K562 (cell line): ENCODE results near the gene CLDN20. TPM values are rescaled to one million over a fixed set of nuclear protein-coding genes. Genes with fewer than 3 reads are reported as not detected.

Experiments
- ATAC-seq: fragments of 200-7000 bp; cut with Tn5 transposase; 3 replicates; pipeline ENCODE4 v1.9.1; 2020; ENCODE audit warnings: moderate library complexity
- BruUV-seq: library from RNA; stranded (reverse); fragments of 400-500 nt; replicated peaks from 2 replicates; lab custom pipeline; 2021; lab: Mats Ljungman, UMichigan
- CTCF ChIA-PET: fragments of 300-600 bp; formaldehyde crosslinking; extraction: SDS; loops from one replicate; lab custom pipeline; 2021; ENCODE audit warnings: low intra/inter-chr PET ratio; lab: Yijun Ruan, JAX
- POLR2A ChIA-PET: fragments of 300-600, 350-650 bp; sonication (Branson Sonifier 250); formaldehyde crosslinking; extraction: SDS; loops from one replicate; lab custom pipeline; 2021; ENCODE audit warnings: antibody characterized with exemption, inconsistent platforms; lab: Yijun Ruan, JAX
- DNase-seq, 4 experiments: peaks; one replicate each; pipeline versions ENCODE4 v3.0.0 to v3.0.0-alpha.2; 2011 to 2018; ENCODE audit warnings: low spot score in 3 of 4, mixed read lengths in 3 of 4; ENCODE audit errors: extremely low read depth in 1 of 4
- FAIRE-seq: peaks from 2 replicates; lab custom pipeline; 2011; peaks lifted over from hg19 to GRCh38; lab: Jason Lieb, UNC
- H2AFZ ChIP-seq: 2 replicates; pipeline ENCODE4 v1.6.0; 2011; ENCODE audit warnings: low read depth, low read length, control low read depth, inconsistent platforms
- H3K27ac ChIP-seq: fragments of 200-600 bp; 3 replicates; pipeline ENCODE4 v1.8.0; 2011; ENCODE audit warnings: low read depth, mild to moderate bottlenecking, control low read depth, inconsistent platforms, low read length, moderate library complexity, mixed read lengths; ENCODE audit errors: extremely low read depth
- H3K27me3 ChIP-seq, 2 experiments: fragments of 300-600 bp in 1 of 2; 2 replicates in 1 of 2; 3 replicates in 1 of 2; pipeline versions ENCODE4 v1.6.0 to v1.8.0; 2011; ENCODE audit warnings: inconsistent platforms in 2 of 2, low read length in 2 of 2, mild to moderate bottlenecking in 1 of 2, mixed read lengths in 1 of 2, moderate library complexity in 1 of 2; ENCODE audit not compliant: control insufficient read depth in 2 of 2, insufficient read depth in 2 of 2
- H3K36me3 ChIP-seq: fragments of 300-600 bp; 3 replicates; pipeline ENCODE4 v1.8.0; 2011; ENCODE audit warnings: mild to moderate bottlenecking, low read length, inconsistent platforms; ENCODE audit not compliant: control insufficient read depth, insufficient read depth
- H3K4me1 ChIP-seq, 2 experiments: fragments of 200-600 bp in 1 of 2; replicated peaks in 1 of 2; 2 replicates in 1 of 2; 3 replicates in 1 of 2; pipeline versions ENCODE4 v1.5.1 to v1.8.0; 2011; ENCODE audit warnings: inconsistent platforms in 2 of 2, low read length in 2 of 2, mild to moderate bottlenecking in 1 of 2, mixed read lengths in 1 of 2, moderate library complexity in 1 of 2; ENCODE audit not compliant: control insufficient read depth in 2 of 2, insufficient read depth in 2 of 2
- H3K4me2 ChIP-seq: 2 replicates; pipeline ENCODE4 v1.6.1; 2011; ENCODE audit warnings: low read length, control low read depth, inconsistent platforms, mixed read lengths; ENCODE audit not compliant: insufficient read depth
- H3K4me3 ChIP-seq: fragments of 200-600 bp; sonication (generic), shearing (Covaris generic); 2 replicates; pipeline ENCODE4 v1.5.1; 2016; ENCODE audit warnings: control low read depth, inconsistent platforms
- H3K79me2 ChIP-seq: fragments of 200-600 bp; 3 replicates; pipeline ENCODE4 v1.8.0; 2011; ENCODE audit warnings: low read length, inconsistent platforms; ENCODE audit not compliant: control insufficient read depth, insufficient read depth
- H3K9ac ChIP-seq, 2 experiments: 2 replicates each; pipeline versions ENCODE4 v1.6.0 to v1.6.1; 2011; ENCODE audit warnings: low read depth in 2 of 2, low read length in 2 of 2, control low read depth in 1 of 2, inconsistent platforms in 1 of 2, mild to moderate bottlenecking in 1 of 2, mixed read lengths in 1 of 2; ENCODE audit not compliant: insufficient read depth in 1 of 2
- H3K9me1 ChIP-seq: one replicate; pipeline ENCODE4 v1.6.0; 2011; ENCODE audit warnings: inconsistent platforms, mild to moderate bottlenecking, low read length, moderate library complexity; ENCODE audit not compliant: control insufficient read depth, insufficient read depth
- H3K9me3 ChIP-seq: replicated peaks from 2 replicates; pipeline ENCODE4 v1.5.1; 2011; ENCODE audit warnings: low read depth, low read length, inconsistent platforms; ENCODE audit not compliant: control insufficient read depth, insufficient read depth
- H4K20me1 ChIP-seq: replicated peaks from 2 replicates; pipeline ENCODE4 v1.6.1; 2011; ENCODE audit warnings: low read length, inconsistent platforms, mixed read lengths; ENCODE audit not compliant: control insufficient read depth, insufficient read depth
- ARID1B ChIP-seq: fragments of 450-650 bp; IDR thresholded peaks from 2 replicates; pipeline ENCODE4 v1.6.1; 2016; ENCODE audit warnings: antibody characterized with exemption, mild to moderate bottlenecking, inconsistent platforms
- CHD4 ChIP-seq: fragments of 200-600 bp; sonication (generic); IDR thresholded peaks from 3 replicates; pipeline ENCODE4 v1.6.1; 2012; ENCODE audit warnings: low read depth, mild to moderate bottlenecking, mixed read lengths, low read length, inconsistent platforms; ENCODE audit not compliant: insufficient read depth, insufficient replicate concordance, poor library complexity, severe bottlenecking
- JUN ChIP-seq, 2 experiments: sonication (generic) in 1 of 2; formaldehyde crosslinking in 1 of 2; IDR thresholded peaks; 2 replicates each; pipeline versions ENCODE4 v1.6.1 to v1.8.0; 2012 to 2022; ENCODE audit warnings: borderline replicate concordance in 2 of 2, mild to moderate bottlenecking in 2 of 2, improper control_type of control experiment in 1 of 2, low read depth in 1 of 2, low read length in 1 of 2, missing genetic modification reagents in 1 of 2
- MXI1 ChIP-seq: IDR thresholded peaks from 2 replicates; pipeline ENCODE4 v1.6.1; 2011; ENCODE audit warnings: low read depth, mild to moderate bottlenecking, improper control_type of control experiment, low read length
- NELFE ChIP-seq: IDR thresholded peaks from 2 replicates; pipeline ENCODE4 v1.6.1; 2011; ENCODE audit warnings: mild to moderate bottlenecking; ENCODE audit not compliant: insufficient read depth, insufficient read length
- POLR3A ChIP-seq: IDR thresholded peaks from 2 replicates; pipeline ENCODE4 v1.6.1; 2011; ENCODE audit warnings: borderline replicate concordance, mild to moderate bottlenecking, moderate library complexity; ENCODE audit not compliant: insufficient read length, insufficient read depth; ENCODE audit errors: extremely low read depth
- SIRT6 ChIP-seq: IDR thresholded peaks from one replicate; pipeline ENCODE4 v1.6.1; 2012; ENCODE audit warnings: low read depth, mild to moderate bottlenecking, control low read depth, inconsistent platforms, low read length, moderate library complexity
- SMARCA4 ChIP-seq: fragments of 450-650 bp; IDR thresholded peaks from 2 replicates; pipeline ENCODE4 v1.6.1; 2016
- ZNF134 ChIP-seq: fragments of 250-450 bp; sonication (Bioruptor Pico); conservative IDR thresholded peaks from 2 replicates; pipeline ENCODE4 v1.4.0; 2020
- ZSCAN29 ChIP-seq: fragments of 450-650 bp; IDR thresholded peaks from 2 replicates; pipeline ENCODE4 v1.6.1; 2017
- WGBS: fragments of 100-300 bp; shearing (Covaris generic); methylation state at CpG from one replicate; pipeline ENCODE4 v1.1.6; 2016; ENCODE audit warnings: low coverage, mixed read lengths; ENCODE audit not compliant: insufficient coverage; ENCODE audit errors: missing lambda C conversion rate; 5-methylcytosine and 5-hydroxymethylcytosine counted together
- in situ Hi-C: fragments of 300-500 bp; cut with MboI; formaldehyde crosslinking; loops from 4 replicates; pipeline ENCODE4 v1.15.0; 2018; ENCODE audit warnings: inconsistent platforms, mixed read lengths
- intact Hi-C: fragments of 100-400 bp; cut with micrococcal nuclease; formaldehyde crosslinking; loops from 2 replicates; pipeline ENCODE4 v1.14.2; 2022
- polyA plus RNA-seq, 8 experiments: library from polyadenylated mRNA; depleted of rRNA in 4 of 8; stranded (reverse) in 5 of 8; unstranded in 3 of 8; fragments of >200 nt; fragmentation: Nextera tagmentation in 2 of 8; fragmentation: Illumina TruSeq in 1 of 8; extraction: Ambion mirVana in 2 of 8; extraction: Trizol in 1 of 8; gene quantifications; 2 replicates each; pipeline versions ENCODE4 v1.2.1 to v1.2.3, GENCODE V29; 2011 to 2014; ENCODE audit warnings: inconsistent platforms in 1 of 8, missing spikeins in 1 of 8
- total RNA-seq, 7 experiments: library from RNA; depleted of rRNA in 6 of 7; stranded (reverse); fragments of >200 nt in 6 of 7; fragmentation: Illumina TruSeq in 2 of 7; extraction: Trizol in 2 of 7; gene quantifications; 2 replicates each; pipeline versions ENCODE4 v1.2.1 to v1.2.3, GENCODE V29; 2011 to 2021; ENCODE audit warnings: low replicate concordance in 1 of 7
- TF ChIP-seq, protein P1 (sequence below): IDR thresholded peaks from 3 replicates; pipeline ENCODE4 v1.6.1; 2011; ENCODE audit warnings: borderline replicate concordance, mild to moderate bottlenecking; ENCODE audit not compliant: insufficient read length, insufficient read depth
- TF ChIP-seq, protein P2 (sequence below): sonication (generic); formaldehyde crosslinking; IDR thresholded peaks from 2 replicates; pipeline ENCODE4 v1.8.0; 2022; ENCODE audit warnings: mild to moderate bottlenecking, missing genetic modification reagents

The CLDN20 gene
- total and polyA plus RNA-seq, 9 of the 15 experiments (the other 6 are each of a cell fraction or from before 2014, with no cell fraction given) = not detected

- ChIA-PET CTCF (no interaction called here), POLR2A (interaction anchor here (0.6 to 2.0 kb wide), 3 partner anchors 10 to 591 kb away, joined by 3 to 5 read pairs (median 3); no protein-coding TSS in a partner anchor)
- H3K4me3 ChIP-seq = no peak overlapping the region
- TF ChIP-seq ZSCAN29 = no peak
- no peak for TF ChIP-seq ARID1B
- TF ChIP-seq NELFE = no peak
- TF ChIP-seq, protein P1, sequence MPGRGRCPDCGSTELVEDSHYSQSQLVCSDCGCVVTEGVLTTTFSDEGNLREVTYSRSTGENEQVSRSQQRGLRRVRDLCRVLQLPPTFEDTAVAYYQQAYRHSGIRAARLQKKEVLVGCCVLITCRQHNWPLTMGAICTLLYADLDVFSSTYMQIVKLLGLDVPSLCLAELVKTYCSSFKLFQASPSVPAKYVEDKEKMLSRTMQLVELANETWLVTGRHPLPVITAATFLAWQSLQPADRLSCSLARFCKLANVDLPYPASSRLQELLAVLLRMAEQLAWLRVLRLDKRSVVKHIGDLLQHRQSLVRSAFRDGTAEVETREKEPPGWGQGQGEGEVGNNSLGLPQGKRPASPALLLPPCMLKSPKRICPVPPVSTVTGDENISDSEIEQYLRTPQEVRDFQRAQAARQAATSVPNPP = no peak
- TF ChIP-seq, protein P2, sequence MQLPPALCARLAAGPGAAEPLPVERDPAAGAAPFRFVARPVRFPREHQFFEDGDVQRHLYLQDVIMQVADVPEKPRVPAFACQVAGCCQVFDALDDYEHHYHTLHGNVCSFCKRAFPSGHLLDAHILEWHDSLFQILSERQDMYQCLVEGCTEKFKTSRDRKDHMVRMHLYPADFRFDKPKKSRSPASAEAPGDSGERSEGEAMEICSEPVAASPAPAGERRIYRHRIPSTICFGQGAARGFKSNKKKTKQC (CRISPR knock-in tag) = no peak
- no peak for TF ChIP-seq POLR3A
- no peak for TF ChIP-seq JUN (IDR thresholded peaks at IDR 0.05; ENCODE audit: borderline replicate concordance, low read depth, low read length)
- TF ChIP-seq JUN (CRISPR knock-in tag; IDR thresholded peaks at IDR 0.05; ENCODE audit: borderline replicate concordance) = no peak
- TF ChIP-seq MXI1 = no peak
- no peak for TF ChIP-seq CHD4
- no peak for TF ChIP-seq SMARCA4
- TF ChIP-seq SIRT6 = no peak
- TF ChIP-seq ZNF134 (CRISPR knock-in tag) = no peak
- H3K36me3 ChIP-seq = peaks cover 87% of the 10 kb centered on the region; the same call in 2 of the 3 replicates
- peaks cover 10% of the 10 kb centered on the region for H3K9me1 ChIP-seq
- no peak overlapping the region for H3K27ac ChIP-seq
- in situ Hi-C loops = no loop called here
- no peaks in the 10 kb centered on the region for H3K9me3 ChIP-seq
- BruUV-seq = no TSS peak
- no peaks in the 10 kb centered on the region for H4K20me1 ChIP-seq
- no peak overlapping the region for H3K9ac ChIP-seq
- no peak overlapping the region for H2AFZ ChIP-seq
- intact Hi-C loops = no loop called here
- ATAC-seq (no peak), FAIRE-seq (no peak), DNase-seq (no peak)
- WGBS = 93% methylated on average over 5 of the region's 5 CpGs
- H3K27me3 ChIP-seq = no peaks in the 10 kb centered on the region
- H3K4me1 ChIP-seq = 0 out of 5 replicates have a peak, but pooled peaks cover 0 to under 1% of the 10 kb centered on the region in 2 experiments
- no peaks in the 10 kb centered on the region for H3K79me2 ChIP-seq
- H3K4me2 ChIP-seq = no peak overlapping the region
These were observed 3.9 kb upstream of the CLDN20 start for GRCh38 chr6:155259897-155260296.
